Liver (tissue), 9 donors: Measurements from ENCODE around the gene HSF2BP. TPM values are rescaled to one million over a fixed set of nuclear protein-coding genes. Genes with fewer than 3 reads are reported as not detected.
"Not testable (repeated sequence)": the region's sequence is repeated elsewhere in the genome, so short reads cannot be mapped to it uniquely, and the experiment has no call there.

Source experiments
- DNase-seq: peaks from one replicate; pipeline ENCODE4 v3.0.0-alpha.2; 2017; ENCODE audit warnings: low spot score
- H3K27ac ChIP-seq, 2 donors: one replicate each; pipeline ENCODE4 v1.7.0; 2013; ENCODE audit warnings: inconsistent platforms in 2 of 2, low read length in 2 of 2, control low read depth in 1 of 2, low read depth in 1 of 2, mild to moderate bottlenecking in 1 of 2
- H3K27me3 ChIP-seq, 4 donors: one replicate each; pipeline versions ENCODE4 v1.6.1 to v1.7.0; 2013; ENCODE audit warnings: low read length in 3 of 4, inconsistent platforms in 1 of 4, mild to moderate bottlenecking in 1 of 4, moderate library complexity in 1 of 4; ENCODE audit not compliant: control insufficient read depth in 4 of 4, insufficient read depth in 4 of 4
- H3K36me3 ChIP-seq, 4 donors: one replicate each; pipeline versions ENCODE4 v1.6.1 to v1.7.0; 2013; ENCODE audit warnings: low read length in 3 of 4, mild to moderate bottlenecking in 3 of 4, low read depth in 1 of 4, moderate library complexity in 1 of 4; ENCODE audit not compliant: control insufficient read depth in 4 of 4, insufficient read depth in 3 of 4
- H3K4me1 ChIP-seq, 4 donors: one replicate each; pipeline versions ENCODE4 v1.6.1 to v1.7.0; 2013; ENCODE audit warnings: low read length in 3 of 4, mild to moderate bottlenecking in 3 of 4, moderate library complexity in 1 of 4; ENCODE audit not compliant: control insufficient read depth in 4 of 4, insufficient read depth in 4 of 4
- H3K4me3 ChIP-seq, 3 donors: one replicate each; pipeline versions ENCODE4 v1.6.1 to v1.7.0; 2013; ENCODE audit warnings: low read length in 3 of 3, control low read depth in 1 of 3, low read depth in 1 of 3, mild to moderate bottlenecking in 1 of 3
- H3K9ac ChIP-seq, 2 donors: one replicate each; pipeline ENCODE4 v1.7.0; 2013; ENCODE audit warnings: low read length in 2 of 2, mild to moderate bottlenecking in 2 of 2, moderate library complexity in 2 of 2, control low read depth in 1 of 2, low read depth in 1 of 2
- H3K9me3 ChIP-seq, 4 donors: one replicate each; pipeline versions ENCODE4 v1.6.1 to v1.7.0; 2013; ENCODE audit warnings: low read length in 3 of 4; ENCODE audit not compliant: control insufficient read depth in 4 of 4
- WGBS: extraction: QIAGEN DNeasy Blood & Tissue Kit; methylation state at CpG from one replicate; pipeline ENCODE4 v1.1.7; 2013; 5-methylcytosine and 5-hydroxymethylcytosine counted together
- polyA plus RNA-seq, 2 donors: library from polyadenylated mRNA; stranded (reverse) in 1 of 2; unstranded in 1 of 2; fragments of 200-250 nt in 1 of 2; fragments of >200 nt in 1 of 2; fragmentation: Nextera tagmentation in 1 of 2; extraction: Ambion mirVana in 1 of 2; gene quantifications; one replicate each; pipeline versions ENCODE4 v1.2.1 to v1.2.3, GENCODE V29; 2013 to 2015
- total RNA-seq, 2 donors: library from RNA; depleted of rRNA; stranded (reverse); fragments of >200 nt; gene quantifications; one replicate each; pipeline ENCODE4 v1.2.3, GENCODE V29; 2014
- donor health status: healthy.
- donor health status: healthy.
- donor health status: healthy.
- donor health status: healthy.
- donor health status: healthy.

HSF2BP gene
- total and polyA plus RNA-seq, 4 donors = 0.14 to 0.33 (median 0.16) TPM; not detected in 1

DNA sequence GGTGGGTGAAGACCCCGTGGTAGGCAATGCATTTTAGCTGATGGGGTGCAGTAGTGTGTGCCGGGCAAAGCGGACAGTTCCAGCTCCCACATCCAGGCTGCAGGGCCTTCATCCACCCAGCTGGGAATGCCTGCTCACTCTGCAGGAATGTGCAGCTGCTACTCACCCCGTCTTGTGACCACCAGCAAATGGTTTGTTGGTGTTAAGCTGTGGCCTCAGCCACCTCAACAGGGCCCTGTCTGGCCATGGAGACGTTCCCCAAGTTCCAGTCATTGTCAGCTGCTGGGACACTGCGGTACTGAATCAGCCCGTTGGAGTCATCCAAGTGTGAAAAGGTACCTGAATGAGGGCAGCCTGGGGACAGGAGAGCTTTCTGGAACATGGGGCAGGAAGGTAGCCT is 161.2 kb downstream of the HSF2BP start:
- DNase-seq, H3K9ac ChIP-seq, H3K4me3 ChIP-seq, H3K9me3 ChIP-seq, H3K4me1 ChIP-seq, H3K27me3 ChIP-seq, H3K36me3 ChIP-seq, H3K27ac ChIP-seq: not testable (repeated sequence)
- WGBS = no CpG with 5 or more reads among the region's 7 CpGs

- not testable (repeated sequence) for H3K9ac ChIP-seq, H3K27ac ChIP-seq, H3K4me3 ChIP-seq, H3K36me3 ChIP-seq, H3K27me3 ChIP-seq, H3K4me1 ChIP-seq, H3K9me3 ChIP-seq, DNase-seq
- WGBS = no CpG with 5 or more reads among the region's 18 CpGs
Measured at GRCh38 chr21:43494279-43495012, 164.8 kb downstream of the HSF2BP start.

DNA sequence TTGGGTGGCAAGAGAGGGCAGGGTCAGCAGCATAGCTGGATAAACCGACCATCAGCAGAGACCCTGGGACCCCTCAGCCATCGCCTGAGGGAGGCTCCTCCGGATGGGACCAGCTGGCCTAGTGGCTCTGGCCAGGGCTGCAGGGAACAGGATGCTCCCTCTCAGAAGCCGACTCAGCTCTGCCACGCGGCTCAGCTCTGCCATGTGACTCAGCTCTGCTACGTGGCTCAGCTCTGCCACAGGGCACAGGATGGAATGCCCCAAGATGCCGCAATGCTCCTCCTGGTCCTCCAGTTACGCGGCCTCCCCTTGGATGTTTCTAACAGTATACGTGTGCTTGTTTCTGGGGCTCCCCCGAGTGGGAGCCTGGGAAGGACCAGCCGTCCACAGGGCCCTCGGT is 165.8 kb downstream of the HSF2BP start:
- DNase-seq, H3K4me1 ChIP-seq, H3K4me3 ChIP-seq, H3K9me3 ChIP-seq, H3K27me3 ChIP-seq, H3K9ac ChIP-seq, H3K36me3 ChIP-seq, H3K27ac ChIP-seq: not testable (repeated sequence)
- WGBS = 98% methylated on average over 4 of the region's 14 CpGs

- H3K4me3 ChIP-seq, H3K36me3 ChIP-seq, H3K9me3 ChIP-seq, H3K9ac ChIP-seq, H3K27ac ChIP-seq, H3K4me1 ChIP-seq, H3K27me3 ChIP-seq, DNase-seq: not testable (repeated sequence)
- WGBS = no CpG with 5 or more reads among the region's 17 CpGs
Measured at GRCh38 chr21:43488235-43488634, 171.1 kb downstream of the HSF2BP start.

DNA sequence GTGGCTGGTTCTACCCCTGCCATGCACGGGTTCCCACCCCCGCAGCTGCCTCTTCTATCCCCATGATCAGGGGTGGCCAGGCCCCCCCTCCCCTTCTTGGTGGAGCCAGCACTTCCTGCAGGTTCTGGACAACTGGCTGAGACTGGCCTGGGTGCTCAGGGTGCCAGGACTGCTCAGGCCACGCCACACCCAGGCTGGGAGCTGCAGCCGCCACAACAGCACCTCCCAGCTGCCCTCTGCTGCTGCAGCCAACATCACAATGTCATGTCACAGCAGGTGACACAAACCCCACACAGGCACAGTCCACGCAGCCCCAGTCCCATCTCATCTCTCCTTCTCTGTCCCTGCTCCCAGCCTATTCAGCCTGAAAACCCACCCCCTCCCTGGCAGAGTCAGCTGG is 173.2 kb downstream of the HSF2BP start:
- H3K9ac ChIP-seq, H3K9me3 ChIP-seq, DNase-seq, H3K36me3 ChIP-seq, H3K4me3 ChIP-seq, H3K27ac ChIP-seq, H3K27me3 ChIP-seq, H3K4me1 ChIP-seq: not testable (repeated sequence)
- no CpG with 5 or more reads among the region's 5 CpGs for WGBS

DNA sequence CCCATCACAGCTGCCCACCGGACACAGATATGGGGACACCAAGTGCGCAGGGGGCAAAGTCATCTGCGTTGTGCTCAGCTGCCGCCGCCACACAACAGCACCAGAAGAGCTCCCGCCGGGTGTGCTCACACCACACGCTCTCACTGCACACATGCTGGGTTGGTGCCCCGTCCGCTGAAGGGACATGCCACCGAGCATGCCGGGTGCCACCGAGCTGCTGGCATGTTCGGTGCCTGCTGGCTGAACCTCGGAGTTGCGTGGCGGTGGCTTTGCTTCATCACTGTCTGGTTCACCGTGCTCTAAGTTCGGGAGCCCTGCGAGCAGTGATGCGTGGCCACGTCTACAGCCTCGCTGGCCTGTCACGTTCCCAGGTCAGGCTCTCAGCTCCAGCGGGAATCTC is 174.3 kb downstream of the HSF2BP start:
- not testable (repeated sequence) for H3K9me3 ChIP-seq, DNase-seq
- WGBS = no CpG with 5 or more reads among the region's 25 CpGs

DNA sequence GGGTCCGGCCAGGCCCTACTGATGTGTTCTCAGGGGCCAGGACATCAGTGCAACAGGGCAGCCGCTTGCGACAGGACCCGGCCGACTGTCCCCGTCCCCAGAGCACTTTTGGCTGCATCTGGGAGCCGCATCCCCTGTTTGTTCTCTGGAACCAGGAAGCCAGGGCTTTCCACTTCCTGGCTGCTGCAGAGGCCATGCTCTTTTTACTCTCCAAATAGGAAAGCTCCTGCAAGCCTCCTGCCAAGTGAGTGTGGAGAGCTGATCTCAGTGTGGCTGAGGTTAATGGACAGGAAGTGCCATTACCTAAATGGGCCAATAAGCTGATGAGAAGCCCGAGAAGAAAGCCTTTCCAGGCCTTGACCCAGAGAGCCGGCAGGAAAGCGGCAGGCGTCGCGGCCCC is 180.1 kb downstream of the HSF2BP start:
- H3K9me3 ChIP-seq, H3K4me3 ChIP-seq, H3K27ac ChIP-seq, DNase-seq, H3K9ac ChIP-seq, H3K4me1 ChIP-seq, H3K36me3 ChIP-seq, H3K27me3 ChIP-seq: not testable (repeated sequence)
- WGBS = no CpG with 5 or more reads among the region's 13 CpGs

More for the DNA sequence above, 174.3 kb downstream of the HSF2BP start:
- H3K27ac ChIP-seq, H3K4me3 ChIP-seq, H3K9ac ChIP-seq, H3K27me3 ChIP-seq, H3K4me1 ChIP-seq, H3K36me3 ChIP-seq: not testable (repeated sequence)
